K562 (cell line): ENCODE results near the gene NRSN2. TPM values are rescaled to one million over a fixed set of nuclear protein-coding genes. Genes with fewer than 3 reads are reported as not detected.
A peak's percentile ranks its signal among the peaks of the same experiment; 100 is the strongest.

ENCODE experiments used
- DIDO1 ChIP-seq: fragments of 450-650 bp; IDR thresholded peaks from 2 replicates; pipeline ENCODE4 v1.6.1; 2016; ENCODE audit warnings: low read depth, missing biosample characterization, missing genetic modification characterization
- ELF2 ChIP-seq: fragments of 250-450 bp; sonication (Bioruptor Pico); IDR thresholded peaks from 2 replicates; pipeline ENCODE4 v1.5.0; 2021; ENCODE audit warnings: mild to moderate bottlenecking
- GATA2 ChIP-seq: sonication (generic); formaldehyde crosslinking; IDR thresholded peaks from 2 replicates; pipeline ENCODE4 v1.4.0; 2020; ENCODE audit warnings: mild to moderate bottlenecking, missing genetic modification reagents
- PML ChIP-seq: IDR thresholded peaks from 2 replicates; pipeline ENCODE4 v1.6.1; 2012; ENCODE audit warnings: low read length, inconsistent platforms
- TCF3 ChIP-seq: sonication (generic); formaldehyde crosslinking; IDR thresholded peaks from 2 replicates; pipeline ENCODE4 v1.4.0; 2020; ENCODE audit warnings: mild to moderate bottlenecking, missing genetic modification reagents
- THRA ChIP-seq: fragments of 450-650 bp; IDR thresholded peaks from 2 replicates; pipeline ENCODE4 v1.6.1; 2017; ENCODE audit warnings: mild to moderate bottlenecking, moderate library complexity
- ZNF316 ChIP-seq: fragments of 450-650 bp; IDR thresholded peaks from 2 replicates; pipeline ENCODE4 v1.6.1; 2016
- ZNF764 ChIP-seq: fragments of 250-450 bp; sonication (Bioruptor Pico); IDR thresholded peaks from 2 replicates; pipeline ENCODE4 v1.4.0; 2020; ENCODE audit warnings: low read depth, mild to moderate bottlenecking, moderate library complexity
- polyA plus RNA-seq, 8 experiments: library from polyadenylated mRNA; depleted of rRNA in 4 of 8; stranded (reverse) in 5 of 8; unstranded in 3 of 8; fragments of >200 nt; fragmentation: Nextera tagmentation in 2 of 8; fragmentation: Illumina TruSeq in 1 of 8; extraction: Ambion mirVana in 2 of 8; extraction: Trizol in 1 of 8; gene quantifications; 2 replicates each; pipeline versions ENCODE4 v1.2.1 to v1.2.3, GENCODE V29; 2011 to 2014; ENCODE audit warnings: inconsistent platforms in 1 of 8, missing spikeins in 1 of 8
- total RNA-seq, 7 experiments: library from RNA; depleted of rRNA in 6 of 7; stranded (reverse); fragments of >200 nt in 6 of 7; fragmentation: Illumina TruSeq in 2 of 7; extraction: Trizol in 2 of 7; gene quantifications; 2 replicates each; pipeline versions ENCODE4 v1.2.1 to v1.2.3, GENCODE V29; 2011 to 2021; ENCODE audit warnings: low replicate concordance in 1 of 7
- TF ChIP-seq, protein P1 (sequence below), 2 experiments: fragments of 450-650 bp; IDR thresholded peaks; 2 replicates each; pipeline ENCODE4 v1.6.1; 2016; ENCODE audit warnings: mild to moderate bottlenecking in 2 of 2, borderline replicate concordance in 1 of 2, low read depth in 1 of 2, moderate library complexity in 1 of 2
- TF ChIP-seq, protein P2 (sequence below): sonication (generic); formaldehyde crosslinking; IDR thresholded peaks from 2 replicates; pipeline ENCODE4 v1.8.0; 2023; ENCODE audit warnings: mild to moderate bottlenecking, missing genetic modification reagents

NRSN2 gene
- total and polyA plus RNA-seq, 9 of the 15 experiments (the other 6 are each of a cell fraction or from before 2014, with no cell fraction given): 7.5 to 29.7 (median 11.1) TPM

- TF ChIP-seq THRA: no peak
- peak; percentile 88 for TF ChIP-seq TCF3 (CRISPR knock-in tag)
- TF ChIP-seq, protein P1, sequence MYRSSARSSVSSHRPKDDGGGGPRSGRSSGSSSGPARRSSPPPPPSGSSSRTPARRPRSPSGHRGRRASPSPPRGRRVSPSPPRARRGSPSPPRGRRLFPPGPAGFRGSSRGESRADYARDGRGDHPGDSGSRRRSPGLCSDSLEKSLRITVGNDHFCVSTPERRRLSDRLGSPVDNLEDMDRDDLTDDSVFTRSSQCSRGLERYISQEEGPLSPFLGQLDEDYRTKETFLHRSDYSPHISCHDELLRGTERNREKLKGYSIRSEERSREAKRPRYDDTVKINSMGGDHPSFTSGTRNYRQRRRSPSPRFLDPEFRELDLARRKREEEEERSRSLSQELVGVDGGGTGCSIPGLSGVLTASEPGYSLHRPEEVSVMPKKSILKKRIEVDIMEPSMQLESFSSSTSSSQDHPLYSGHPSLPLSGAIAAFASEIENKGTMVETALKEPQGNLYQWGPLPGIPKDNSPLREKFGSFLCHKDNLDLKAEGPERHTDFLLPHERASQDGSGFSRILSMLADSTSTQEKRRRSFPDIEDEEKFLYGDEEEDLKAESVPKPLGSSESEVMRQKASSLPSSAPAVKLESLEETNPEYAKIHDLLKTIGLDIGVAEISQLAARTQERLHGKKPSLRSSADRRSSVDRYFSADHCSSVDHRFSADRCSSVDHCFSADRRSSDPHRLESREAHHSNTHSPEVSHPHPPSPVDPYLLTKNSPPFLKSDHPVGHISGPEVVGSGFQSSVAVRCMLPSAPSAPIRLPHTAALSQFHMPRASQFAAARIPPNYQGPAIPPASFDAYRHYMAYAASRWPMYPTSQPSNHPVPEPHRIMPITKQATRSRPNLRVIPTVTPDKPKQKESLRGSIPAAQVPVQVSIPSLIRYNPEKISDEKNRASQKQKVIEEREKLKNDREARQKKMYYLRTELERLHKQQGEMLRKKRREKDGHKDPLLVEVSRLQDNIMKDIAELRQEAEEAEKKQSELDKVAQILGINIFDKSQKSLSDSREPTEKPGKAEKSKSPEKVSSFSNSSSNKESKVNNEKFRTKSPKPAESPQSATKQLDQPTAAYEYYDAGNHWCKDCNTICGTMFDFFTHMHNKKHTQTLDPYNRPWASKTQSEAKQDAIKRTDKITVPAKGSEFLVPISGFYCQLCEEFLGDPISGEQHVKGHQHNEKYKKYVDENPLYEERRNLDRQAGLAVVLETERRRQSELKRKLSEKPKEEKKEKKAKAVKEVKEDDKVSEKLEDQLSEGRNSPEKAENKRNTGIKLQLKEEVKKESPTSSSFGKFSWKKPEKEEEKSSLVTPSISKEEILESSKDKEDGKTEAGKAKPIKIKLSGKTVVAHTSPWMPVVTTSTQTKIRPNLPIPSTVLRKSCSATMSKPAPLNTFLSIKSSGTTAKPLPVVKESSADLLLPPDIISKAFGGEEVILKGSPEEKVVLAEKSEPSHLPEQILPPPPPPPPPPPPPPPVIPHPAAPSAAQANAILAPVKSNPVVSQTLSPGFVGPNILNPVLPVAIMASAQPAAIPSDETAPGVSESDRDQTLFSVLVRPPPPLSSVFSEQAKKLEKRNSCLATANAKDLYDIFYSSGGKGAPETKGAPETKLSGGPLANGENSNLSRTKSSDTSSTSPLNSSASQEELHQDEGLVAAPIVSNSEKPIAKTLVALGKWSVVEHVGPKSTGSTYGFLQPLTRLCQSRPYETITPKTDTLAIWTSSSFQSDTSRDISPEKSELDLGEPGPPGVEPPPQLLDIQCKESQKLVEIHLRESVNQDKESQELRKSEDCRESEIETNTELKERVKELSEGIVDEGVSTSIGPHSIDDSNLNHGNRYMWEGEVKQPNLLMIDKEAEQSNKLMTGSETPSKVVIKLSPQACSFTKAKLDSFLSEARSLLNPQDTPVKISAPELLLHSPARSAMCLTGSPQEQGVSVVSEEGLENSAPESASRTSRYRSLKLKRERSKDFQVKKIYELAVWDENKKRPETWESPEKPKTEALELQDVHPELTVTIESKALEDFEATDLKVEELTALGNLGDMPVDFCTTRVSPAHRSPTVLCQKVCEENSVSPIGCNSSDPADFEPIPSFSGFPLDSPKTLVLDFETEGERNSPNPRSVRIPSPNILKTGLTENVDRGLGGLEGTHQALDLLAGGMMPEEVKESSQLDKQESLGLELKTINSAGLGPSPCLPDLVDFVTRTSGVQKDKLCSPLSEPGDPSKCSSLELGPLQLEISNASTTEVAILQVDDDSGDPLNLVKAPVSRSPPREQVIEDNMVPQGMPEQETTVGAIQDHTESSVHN (IDR thresholded peaks at IDR 0.05; ENCODE audit: borderline replicate concordance in 1 of 2, low read depth in 1 of 2): peak in 1 of 2 experiments; percentile 82; a peak in 2 of 4 replicates
- no peak for TF ChIP-seq ELF2 (CRISPR knock-in tag)
- TF ChIP-seq, protein P2, sequence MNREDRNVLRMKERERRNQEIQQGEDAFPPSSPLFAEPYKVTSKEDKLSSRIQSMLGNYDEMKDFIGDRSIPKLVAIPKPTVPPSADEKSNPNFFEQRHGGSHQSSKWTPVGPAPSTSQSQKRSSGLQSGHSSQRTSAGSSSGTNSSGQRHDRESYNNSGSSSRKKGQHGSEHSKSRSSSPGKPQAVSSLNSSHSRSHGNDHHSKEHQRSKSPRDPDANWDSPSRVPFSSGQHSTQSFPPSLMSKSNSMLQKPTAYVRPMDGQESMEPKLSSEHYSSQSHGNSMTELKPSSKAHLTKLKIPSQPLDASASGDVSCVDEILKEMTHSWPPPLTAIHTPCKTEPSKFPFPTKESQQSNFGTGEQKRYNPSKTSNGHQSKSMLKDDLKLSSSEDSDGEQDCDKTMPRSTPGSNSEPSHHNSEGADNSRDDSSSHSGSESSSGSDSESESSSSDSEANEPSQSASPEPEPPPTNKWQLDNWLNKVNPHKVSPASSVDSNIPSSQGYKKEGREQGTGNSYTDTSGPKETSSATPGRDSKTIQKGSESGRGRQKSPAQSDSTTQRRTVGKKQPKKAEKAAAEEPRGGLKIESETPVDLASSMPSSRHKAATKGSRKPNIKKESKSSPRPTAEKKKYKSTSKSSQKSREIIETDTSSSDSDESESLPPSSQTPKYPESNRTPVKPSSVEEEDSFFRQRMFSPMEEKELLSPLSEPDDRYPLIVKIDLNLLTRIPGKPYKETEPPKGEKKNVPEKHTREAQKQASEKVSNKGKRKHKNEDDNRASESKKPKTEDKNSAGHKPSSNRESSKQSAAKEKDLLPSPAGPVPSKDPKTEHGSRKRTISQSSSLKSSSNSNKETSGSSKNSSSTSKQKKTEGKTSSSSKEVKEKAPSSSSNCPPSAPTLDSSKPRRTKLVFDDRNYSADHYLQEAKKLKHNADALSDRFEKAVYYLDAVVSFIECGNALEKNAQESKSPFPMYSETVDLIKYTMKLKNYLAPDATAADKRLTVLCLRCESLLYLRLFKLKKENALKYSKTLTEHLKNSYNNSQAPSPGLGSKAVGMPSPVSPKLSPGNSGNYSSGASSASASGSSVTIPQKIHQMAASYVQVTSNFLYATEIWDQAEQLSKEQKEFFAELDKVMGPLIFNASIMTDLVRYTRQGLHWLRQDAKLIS (CRISPR knock-in tag): peak; percentile 84
- TF ChIP-seq ZNF316: peak; percentile 85
- TF ChIP-seq DIDO1 (tag): 0 out of 2 replicates have a peak, but pooled peaks have one; percentile 10
- TF ChIP-seq ZNF764: no peak
- 0 out of 2 replicates have a peak, but pooled peaks have one; percentile 29 for TF ChIP-seq PML
- no peak for TF ChIP-seq GATA2 (CRISPR knock-in tag)
Observed at GRCh38 chr20:371755-372542, 25.0 kb downstream of the NRSN2 start (continued).
